Measurements from ENCODE around the gene CCDC83. TPM values are rescaled to one million over a fixed set of nuclear protein-coding genes. Genes with fewer than 3 reads are reported as not detected.

CCDC83 gene
- polyA plus RNA-seq, 3 donors: not detected

DNA sequence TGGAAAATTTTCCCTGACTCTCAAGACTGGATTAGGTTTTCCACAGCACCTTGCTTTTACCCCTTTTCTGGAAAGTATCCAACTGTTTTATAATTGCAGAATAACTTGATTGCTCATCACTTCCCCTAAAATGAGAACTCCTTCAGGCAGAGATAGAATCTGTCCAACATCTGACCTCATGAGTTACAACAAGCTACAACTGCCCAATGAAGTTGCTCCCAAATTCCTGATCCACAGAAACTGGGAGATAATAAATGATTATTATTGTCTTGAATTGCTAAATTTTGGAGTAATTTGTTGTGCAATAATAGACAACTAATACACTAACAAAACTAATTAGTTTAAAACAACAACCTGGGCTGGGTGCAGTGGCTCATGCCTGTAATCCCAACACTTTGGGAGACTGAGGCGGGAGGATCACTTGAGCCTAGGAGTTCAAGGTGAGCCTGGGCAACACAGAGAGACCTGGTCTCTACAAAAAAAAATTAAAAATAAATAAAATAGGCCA lies 10.0 kb upstream of the CCDC83 start:
- H4K20me1 ChIP-seq (ENCODE audit: insufficient read depth, low read length): no peaks in the 10 kb centered on the region
- 100% methylated on average over 1 of the region's 1 CpG for WGBS (ENCODE audit: insufficient coverage)
- no peaks in the 10 kb centered on the region for H3K79me2 ChIP-seq (ENCODE audit: insufficient read depth, low read length)
- no peak overlapping the region for H3K9ac ChIP-seq (ENCODE audit: insufficient read depth, low read length, poor library complexity, severe bottlenecking)
- Mint-ChIP-seq H3K36me3 (peaks cover 1 to 2% of the 10 kb centered on the region in 2 donors), H3K4me3 (no peak overlapping the region), H3K27ac (no peak overlapping the region), H3K9me3 (peaks cover 1 to 11% (median 2%) of the 10 kb centered on the region in 7 donors), H3K27me3 (ENCODE audit: low read depth in 3 of 3) (peaks cover 0 to 4% (median 1%) of the 10 kb centered on the region in 3 donors), H3K4me1 (peaks cover 2% of the 10 kb centered on the region)
- no peak overlapping the region for H2AFZ ChIP-seq (ENCODE audit: insufficient read depth, low read depth, low read length, poor library complexity, severe bottlenecking)
- no peaks in the 10 kb centered on the region for H3K27me3 ChIP-seq (ENCODE audit: control insufficient read depth in 2 of 2, insufficient read depth in 2 of 2, low read length in 2 of 2)
- H3K27ac ChIP-seq (ENCODE audit: low read depth in 1 of 2, low read length in 2 of 2): no peak overlapping the region
- intact Hi-C loops (cut with micrococcal nuclease): no loop called here
- H3K4me1 ChIP-seq (ENCODE audit: control insufficient read depth in 1 of 2, insufficient read depth in 2 of 2, low read length in 2 of 2): no peaks in the 10 kb centered on the region
- TF ChIP-seq, protein P1, sequence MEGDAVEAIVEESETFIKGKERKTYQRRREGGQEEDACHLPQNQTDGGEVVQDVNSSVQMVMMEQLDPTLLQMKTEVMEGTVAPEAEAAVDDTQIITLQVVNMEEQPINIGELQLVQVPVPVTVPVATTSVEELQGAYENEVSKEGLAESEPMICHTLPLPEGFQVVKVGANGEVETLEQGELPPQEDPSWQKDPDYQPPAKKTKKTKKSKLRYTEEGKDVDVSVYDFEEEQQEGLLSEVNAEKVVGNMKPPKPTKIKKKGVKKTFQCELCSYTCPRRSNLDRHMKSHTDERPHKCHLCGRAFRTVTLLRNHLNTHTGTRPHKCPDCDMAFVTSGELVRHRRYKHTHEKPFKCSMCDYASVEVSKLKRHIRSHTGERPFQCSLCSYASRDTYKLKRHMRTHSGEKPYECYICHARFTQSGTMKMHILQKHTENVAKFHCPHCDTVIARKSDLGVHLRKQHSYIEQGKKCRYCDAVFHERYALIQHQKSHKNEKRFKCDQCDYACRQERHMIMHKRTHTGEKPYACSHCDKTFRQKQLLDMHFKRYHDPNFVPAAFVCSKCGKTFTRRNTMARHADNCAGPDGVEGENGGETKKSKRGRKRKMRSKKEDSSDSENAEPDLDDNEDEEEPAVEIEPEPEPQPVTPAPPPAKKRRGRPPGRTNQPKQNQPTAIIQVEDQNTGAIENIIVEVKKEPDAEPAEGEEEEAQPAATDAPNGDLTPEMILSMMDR (IDR thresholded peaks at IDR 0.05): no peak
- peaks cover 0 to 3% of the 10 kb centered on the region in 2 donors for H3K9me3 ChIP-seq (replicated peaks in 1 of 2; ENCODE audit: control insufficient read depth in 1 of 2, insufficient read depth in 1 of 2, low read length in 2 of 2)
- H3K4me2 ChIP-seq (replicated peaks; ENCODE audit: extremely low read depth, low read length, poor library complexity, severe bottlenecking): no peak overlapping the region
- H3K4me3 ChIP-seq (replicated peaks in 1 of 3; ENCODE audit: low read depth in 2 of 3, low read length in 3 of 3): no peak overlapping the region
- DNase-seq: no peak
- H3K36me3 ChIP-seq (replicated peaks in 1 of 2; ENCODE audit: control insufficient read depth in 1 of 2, insufficient read depth in 2 of 2, low read length in 2 of 2): no peaks in the 10 kb centered on the region

DNA sequence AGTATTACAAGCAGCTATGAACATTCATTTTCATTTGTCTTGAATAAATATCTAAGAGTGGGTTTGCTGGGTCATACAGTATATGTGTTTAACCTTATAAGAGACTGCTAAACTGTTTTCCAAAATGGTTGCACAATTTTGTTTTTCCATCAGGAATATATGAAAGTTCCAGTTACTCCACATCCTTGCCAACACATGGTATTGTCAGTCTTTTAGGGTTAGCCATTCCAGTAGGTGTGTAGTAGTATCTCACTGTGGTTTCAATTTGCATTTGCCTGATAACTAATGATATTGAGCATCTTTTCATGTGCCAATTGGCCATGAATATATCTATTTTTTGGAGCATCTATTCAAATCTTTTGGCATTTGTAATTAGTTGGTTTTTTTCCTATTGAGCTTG lies 7.7 kb upstream of the CCDC83 start:
- no peaks in the 10 kb centered on the region for H4K20me1 ChIP-seq (ENCODE audit: insufficient read depth, low read length)
- intact Hi-C loops (cut with micrococcal nuclease): no loop called here
- H3K4me3 ChIP-seq (replicated peaks in 1 of 3; ENCODE audit: low read depth in 2 of 3, low read length in 3 of 3): no peak overlapping the region
- H3K27ac ChIP-seq (ENCODE audit: low read depth in 1 of 2, low read length in 2 of 2): no peak overlapping the region
- H3K9me3 ChIP-seq (replicated peaks in 1 of 2; ENCODE audit: control insufficient read depth in 1 of 2, insufficient read depth in 1 of 2, low read length in 2 of 2): peaks cover 0 to 3% of the 10 kb centered on the region in 2 donors
- H3K4me1 ChIP-seq (ENCODE audit: control insufficient read depth in 1 of 2, insufficient read depth in 2 of 2, low read length in 2 of 2): no peaks in the 10 kb centered on the region
- DNase-seq: no peak
- H3K36me3 Mint-ChIP-seq: peaks cover 2 to 3% of the 10 kb centered on the region in 2 donors
- no peak overlapping the region for H3K27ac Mint-ChIP-seq
- no peaks in the 10 kb centered on the region for H3K27me3 ChIP-seq (ENCODE audit: control insufficient read depth in 2 of 2, insufficient read depth in 2 of 2, low read length in 2 of 2)
- H3K4me3 Mint-ChIP-seq: no peak overlapping the region
- H3K4me2 ChIP-seq (replicated peaks; ENCODE audit: extremely low read depth, low read length, poor library complexity, severe bottlenecking): no peak overlapping the region
- H2AFZ ChIP-seq (ENCODE audit: insufficient read depth, low read depth, low read length, poor library complexity, severe bottlenecking): no peak overlapping the region
- TF ChIP-seq, protein P1 (IDR thresholded peaks at IDR 0.05): no peak
- H3K9ac ChIP-seq (ENCODE audit: insufficient read depth, low read length, poor library complexity, severe bottlenecking): no peak overlapping the region
- H3K9me3 Mint-ChIP-seq: peaks cover 2 to 15% (median 4%) of the 10 kb centered on the region in 7 donors
- no peaks in the 10 kb centered on the region for H3K36me3 ChIP-seq (replicated peaks in 1 of 2; ENCODE audit: control insufficient read depth in 1 of 2, insufficient read depth in 2 of 2, low read length in 2 of 2)
- H3K79me2 ChIP-seq (ENCODE audit: insufficient read depth, low read length): no peaks in the 10 kb centered on the region
- peaks cover 0 to 4% (median under 1%) of the 10 kb centered on the region in 3 donors for H3K27me3 Mint-ChIP-seq (ENCODE audit: low read depth in 3 of 3)
- H3K4me1 Mint-ChIP-seq: peaks cover 2% of the 10 kb centered on the region
